ENCODE data around the gene RSRC1.
"Not testable (repeated sequence)": the region's sequence is repeated elsewhere in the genome, so short reads cannot be mapped to it uniquely, and the experiment has no call there.

The RSRC1 gene

DNA sequence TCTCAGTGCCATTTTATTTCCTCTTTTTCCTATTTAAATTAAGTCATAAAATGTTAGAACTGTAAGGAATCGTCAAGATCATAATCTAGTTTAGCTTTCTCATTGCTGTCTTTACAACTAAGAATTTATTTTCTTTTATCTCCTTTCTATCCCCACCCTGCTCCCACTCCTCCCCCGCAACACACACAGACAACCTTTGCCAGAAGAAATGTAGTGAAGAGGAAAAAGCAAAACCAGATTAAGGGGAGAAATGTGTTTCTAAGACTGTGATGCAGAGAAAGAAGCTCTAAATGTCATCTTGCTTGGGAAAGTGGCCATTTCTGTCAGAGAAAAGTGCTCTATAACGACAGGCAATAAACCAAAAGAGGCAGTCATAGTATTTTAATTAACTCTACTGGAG lies 382.8 kb downstream of the RSRC1 start:
- no peak overlapping the region for H3K4me3 ChIP-seq (ENCODE audit: low read length)
- no peak for DNase-seq (ENCODE audit: low read depth)
- TF ChIP-seq, protein P1, sequence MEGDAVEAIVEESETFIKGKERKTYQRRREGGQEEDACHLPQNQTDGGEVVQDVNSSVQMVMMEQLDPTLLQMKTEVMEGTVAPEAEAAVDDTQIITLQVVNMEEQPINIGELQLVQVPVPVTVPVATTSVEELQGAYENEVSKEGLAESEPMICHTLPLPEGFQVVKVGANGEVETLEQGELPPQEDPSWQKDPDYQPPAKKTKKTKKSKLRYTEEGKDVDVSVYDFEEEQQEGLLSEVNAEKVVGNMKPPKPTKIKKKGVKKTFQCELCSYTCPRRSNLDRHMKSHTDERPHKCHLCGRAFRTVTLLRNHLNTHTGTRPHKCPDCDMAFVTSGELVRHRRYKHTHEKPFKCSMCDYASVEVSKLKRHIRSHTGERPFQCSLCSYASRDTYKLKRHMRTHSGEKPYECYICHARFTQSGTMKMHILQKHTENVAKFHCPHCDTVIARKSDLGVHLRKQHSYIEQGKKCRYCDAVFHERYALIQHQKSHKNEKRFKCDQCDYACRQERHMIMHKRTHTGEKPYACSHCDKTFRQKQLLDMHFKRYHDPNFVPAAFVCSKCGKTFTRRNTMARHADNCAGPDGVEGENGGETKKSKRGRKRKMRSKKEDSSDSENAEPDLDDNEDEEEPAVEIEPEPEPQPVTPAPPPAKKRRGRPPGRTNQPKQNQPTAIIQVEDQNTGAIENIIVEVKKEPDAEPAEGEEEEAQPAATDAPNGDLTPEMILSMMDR (conservative IDR thresholded peaks at IDR 0.05; ENCODE audit: low read depth, low read length), result no peak

DNA sequence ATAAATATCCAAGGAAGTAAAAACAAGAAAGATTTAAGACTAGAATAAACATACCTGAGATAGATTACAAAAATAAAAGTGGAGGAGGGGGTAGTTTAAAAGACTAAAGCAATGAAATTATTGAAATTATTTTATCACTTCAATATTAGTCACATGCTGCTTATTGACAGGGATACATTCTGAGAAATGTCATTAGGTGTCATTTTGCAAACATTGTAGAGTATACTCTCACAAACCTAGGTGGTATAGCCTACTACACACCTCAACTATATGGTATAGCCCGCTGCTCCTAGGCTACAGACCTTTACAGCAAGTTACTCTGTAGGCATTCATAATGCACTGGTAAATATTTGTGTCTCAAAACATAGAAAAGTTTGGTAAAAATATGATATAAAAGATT lies 384.0 kb downstream of the RSRC1 start:
- no peak for DNase-seq (ENCODE audit: low read depth)
- TF ChIP-seq, protein P1 (conservative IDR thresholded peaks at IDR 0.05; ENCODE audit: low read depth, low read length), result no peak
- H3K4me3 ChIP-seq (ENCODE audit: low read length), result no peak overlapping the region

DNA sequence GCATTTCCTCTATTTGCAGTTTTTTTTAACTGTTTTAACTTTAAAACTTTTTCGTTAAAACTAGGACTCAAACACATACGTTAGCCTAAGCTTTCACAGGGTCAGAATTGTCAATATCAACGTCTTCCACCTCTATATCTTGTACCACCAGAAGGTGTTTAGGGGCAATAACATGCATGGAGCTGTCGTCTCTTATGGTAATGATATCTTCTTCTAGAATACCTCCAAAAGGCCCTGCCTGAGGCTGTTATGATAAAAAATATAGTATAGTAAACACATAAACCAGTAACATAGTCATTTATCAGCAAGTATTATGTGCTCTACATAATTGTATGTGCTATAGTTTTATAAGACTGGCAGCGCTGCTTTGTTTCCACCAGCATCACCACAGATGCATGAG lies 384.8 kb downstream of the RSRC1 start:
- TF ChIP-seq, protein P1 (conservative IDR thresholded peaks at IDR 0.05; ENCODE audit: low read depth, low read length), result no peak
- DNase-seq (ENCODE audit: low read depth), result no peak
- H3K4me3 ChIP-seq (ENCODE audit: low read length), result no peak overlapping the region

DNA sequence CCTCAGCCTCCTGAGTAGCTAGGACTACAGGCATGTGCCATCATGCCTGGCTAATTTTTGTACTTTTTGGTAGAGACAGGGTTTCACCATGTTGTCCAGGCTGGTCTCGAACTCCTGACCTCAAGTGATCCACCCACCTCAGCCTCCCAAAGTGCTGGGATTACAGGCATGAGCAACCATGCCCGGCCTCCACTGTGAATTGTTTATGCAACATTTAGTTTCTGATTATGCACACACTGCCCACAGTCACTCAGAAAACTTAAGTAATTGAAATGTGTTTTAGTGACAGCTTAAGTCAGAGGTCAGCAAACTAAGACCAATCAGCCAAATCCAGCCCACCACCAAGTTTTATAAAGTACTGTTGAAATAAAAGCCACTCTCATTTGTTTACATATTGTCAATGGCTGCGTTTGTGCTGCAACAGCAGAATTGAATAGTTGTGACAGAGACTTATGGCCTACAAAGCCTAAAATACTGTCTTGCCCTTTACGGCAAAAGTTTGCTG lies 385.6 kb downstream of the RSRC1 start:
- DNase-seq (ENCODE audit: low read depth); H3K4me3 ChIP-seq (ENCODE audit: low read length): not testable (repeated sequence)

DNA sequence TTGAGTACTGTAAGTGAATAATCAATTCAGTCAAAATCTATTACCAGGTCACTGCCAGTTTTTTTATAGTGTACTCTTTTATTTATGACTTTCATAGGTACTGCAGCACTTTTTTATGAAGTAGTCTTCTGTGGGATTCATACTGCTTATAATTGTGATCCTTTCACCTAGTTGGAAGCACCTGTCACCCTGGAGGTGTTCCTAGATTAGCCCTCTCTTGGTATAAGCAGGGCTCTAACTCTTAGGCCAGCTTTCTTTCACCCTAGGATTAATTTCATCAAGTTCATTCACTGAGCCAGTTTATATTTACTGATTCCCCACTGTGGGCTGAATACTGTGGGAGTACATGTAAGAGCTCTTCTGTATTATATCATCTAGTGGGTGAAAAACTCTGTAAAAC lies 395.2 kb downstream of the RSRC1 start:
- TF ChIP-seq, protein P1 (conservative IDR thresholded peaks at IDR 0.05; ENCODE audit: low read depth, low read length), result no peak
- no peak overlapping the region for H3K4me3 ChIP-seq (ENCODE audit: low read length)
- no peak for DNase-seq (ENCODE audit: low read depth)

DNA sequence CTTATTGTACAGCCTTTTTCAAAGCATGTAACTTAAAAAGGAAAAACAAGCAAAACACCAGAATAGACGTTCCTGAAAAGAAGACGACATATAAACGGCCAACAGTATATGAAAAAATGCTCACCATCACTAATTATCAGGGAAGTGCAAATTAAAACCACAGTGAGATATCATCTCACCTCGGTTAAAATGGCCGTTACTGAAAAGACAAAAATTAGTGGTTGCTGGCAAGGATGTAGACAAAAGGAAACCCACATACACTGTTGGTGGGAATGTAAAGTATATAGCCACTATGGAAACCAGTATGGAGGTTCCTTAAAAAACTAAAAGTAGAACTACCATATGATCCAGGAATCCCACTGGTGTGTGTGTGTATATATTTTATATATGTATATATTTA lies 396.6 kb downstream of the RSRC1 start:
- no peak for DNase-seq (ENCODE audit: low read depth)
- TF ChIP-seq, protein P1 (conservative IDR thresholded peaks at IDR 0.05; ENCODE audit: low read depth, low read length), result no peak
- H3K4me3 ChIP-seq (ENCODE audit: low read length), result no peak overlapping the region

DNA sequence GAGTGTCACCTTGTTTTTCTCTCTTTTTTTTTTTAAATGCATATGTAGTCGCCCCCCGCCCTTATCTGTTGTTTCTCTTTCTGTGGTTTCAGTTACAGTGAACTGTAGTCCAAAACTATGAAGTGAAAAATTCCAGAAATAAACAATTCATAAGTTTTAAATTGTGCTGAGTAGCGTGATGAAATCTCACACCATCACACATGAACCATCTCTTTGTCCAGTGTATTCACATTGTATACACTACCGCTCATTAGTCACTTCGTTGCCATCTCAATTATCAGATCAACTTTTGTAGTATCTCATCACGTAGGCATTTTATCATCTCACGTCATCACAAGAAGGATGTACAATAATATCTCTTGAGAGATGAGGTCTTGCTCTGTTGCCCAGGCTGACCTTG lies 398.6 kb downstream of the RSRC1 start:
- TF ChIP-seq, protein P1 (conservative IDR thresholded peaks at IDR 0.05; ENCODE audit: low read depth, low read length), result no peak
- no peak for DNase-seq (ENCODE audit: low read depth)
- no peak overlapping the region for H3K4me3 ChIP-seq (ENCODE audit: low read length)

DNA sequence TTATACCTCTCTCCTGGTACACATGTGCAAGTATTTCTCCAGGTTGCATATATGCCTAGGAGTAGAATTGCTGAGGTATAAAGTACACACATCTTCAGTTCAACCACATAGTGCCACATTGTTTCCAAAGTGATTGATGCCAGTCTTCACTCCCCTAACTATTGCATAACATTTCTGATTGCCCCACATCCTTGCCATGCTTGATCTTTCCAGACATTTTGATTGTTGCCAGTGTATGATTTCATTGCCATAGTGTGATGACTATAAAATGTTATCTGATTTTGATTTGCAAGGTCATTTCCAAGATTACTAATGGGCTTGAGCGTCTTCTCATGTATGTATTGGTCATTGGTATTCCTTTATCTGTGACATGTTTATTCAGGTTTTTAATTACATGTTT lies 400.0 kb downstream of the RSRC1 start:
- H3K4me3 ChIP-seq (ENCODE audit: low read length), result no peak overlapping the region
- TF ChIP-seq, protein P1 (conservative IDR thresholded peaks at IDR 0.05; ENCODE audit: low read depth, low read length), result no peak
- DNase-seq (ENCODE audit: low read depth), result no peak

DNA sequence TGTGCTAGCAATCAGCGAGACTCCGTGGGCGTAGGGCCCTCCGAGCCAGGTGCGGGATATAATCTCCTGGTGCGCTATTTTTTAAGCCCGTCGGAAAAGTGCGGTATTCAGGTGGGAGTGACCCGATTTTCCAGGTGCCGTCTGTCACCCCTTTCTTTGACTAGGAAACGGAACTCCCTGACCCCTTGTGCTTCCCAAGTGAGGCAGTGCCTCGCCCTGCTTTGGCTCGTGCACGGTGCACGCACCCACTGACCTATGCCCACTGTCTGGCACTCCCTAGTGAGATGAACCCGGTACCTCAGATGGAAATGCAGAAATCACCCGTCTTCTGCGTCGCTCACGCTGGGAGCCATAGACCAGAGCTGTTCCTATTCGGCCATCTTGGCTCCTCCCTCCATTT lies 406.8 kb downstream of the RSRC1 start:
- DNase-seq (ENCODE audit: low read depth); H3K4me3 ChIP-seq (ENCODE audit: low read length): not testable (repeated sequence)

Data from retinal pigment epithelial cell (primary cell).